ENCODE data around the gene MADCAM1. TPM values are rescaled to one million over a fixed set of nuclear protein-coding genes. Genes with fewer than 3 reads are reported as not detected.

Gene MADCAM1
- total RNA-seq, 2 donors from 2014 or later, result 4.5 to 7.3 TPM

- intact Hi-C loops (cut with DNase I), result no loop called here
- Histone ChIP-seq H3K9ac (ENCODE audit: low read depth in 2 of 2, low read length in 2 of 2) (no peak overlapping the region), H3K27ac (no peak overlapping the region), H3K4me1 (no peaks in the 10 kb centered on the region), H3K9me3 (no peaks in the 10 kb centered on the region), H3K27me3 (peaks cover 4% of the 10 kb centered on the region), H3K36me3 (no peaks in the 10 kb centered on the region), H3K4me3 (no peak overlapping the region)
- no peak for TF ChIP-seq CTCF (IDR thresholded peaks at IDR 0.05)
- DNase-seq, result no peak
Observed at GRCh38 chr19:483332-484072, 12.8 kb upstream of the MADCAM1 start.

GRCh38 chr19:484494-484893, 11.8 kb upstream of the MADCAM1 start:
- no peak for TF ChIP-seq CTCF (IDR thresholded peaks at IDR 0.05)
- no peak for DNase-seq
- intact Hi-C loops (cut with DNase I), result no loop called here

GRCh38 chr19:485077-485476, 11.2 kb upstream of the MADCAM1 start:
- Histone ChIP-seq H3K9ac (ENCODE audit: low read depth in 2 of 2, low read length in 2 of 2) (no peak overlapping the region), H3K4me3 (no peak overlapping the region), H3K36me3 (no peaks in the 10 kb centered on the region), H3K4me1 (peaks cover 5% of the 10 kb centered on the region), H3K27ac (no peak overlapping the region), H3K27me3 (peaks cover 4% of the 10 kb centered on the region), H3K9me3 (no peaks in the 10 kb centered on the region)
- intact Hi-C loops (cut with DNase I), result no loop called here
- TF ChIP-seq CTCF (IDR thresholded peaks at IDR 0.05), result no peak
- no peak for DNase-seq

More at GRCh38 chr19:484494-484893, 11.8 kb upstream of the MADCAM1 start:
- Histone ChIP-seq H3K27ac (no peak overlapping the region), H3K4me3 (no peak overlapping the region), H3K36me3 (no peaks in the 10 kb centered on the region), H3K9ac (ENCODE audit: low read depth in 2 of 2, low read length in 2 of 2) (no peak overlapping the region), H3K27me3 (peaks cover 4% of the 10 kb centered on the region), H3K9me3 (no peaks in the 10 kb centered on the region), H3K4me1 (no peaks in the 10 kb centered on the region)

- H3K27me3 ChIP-seq, result peaks cover 4% of the 10 kb centered on the region
- H3K9ac ChIP-seq (ENCODE audit: low read depth in 2 of 2, low read length in 2 of 2), result no peak overlapping the region
- TF ChIP-seq CTCF (IDR thresholded peaks at IDR 0.05), result no peak
- intact Hi-C loops (cut with DNase I), result no loop called here
- no peaks in the 10 kb centered on the region for H3K36me3 ChIP-seq
- no peak for DNase-seq
- H3K9me3 ChIP-seq, result no peaks in the 10 kb centered on the region
- no peak overlapping the region for H3K4me3 ChIP-seq
- H3K4me1 ChIP-seq, result peaks cover 7% of the 10 kb centered on the region
- no peak overlapping the region for H3K27ac ChIP-seq
Observed at GRCh38 chr19:485583-486236, 10.6 kb upstream of the MADCAM1 start.

- Histone ChIP-seq H3K9ac (ENCODE audit: low read depth in 2 of 2, low read length in 2 of 2) (peak overlapping the region; percentile 78 to 98), H3K4me1 (peaks cover 7% of the 10 kb centered on the region), H3K27ac (peak overlapping the region; percentile 98), H3K36me3 (no peaks in the 10 kb centered on the region), H3K4me3 (peak overlapping the region; percentile 99), H3K27me3 (peaks cover 4% of the 10 kb centered on the region), H3K9me3 (no peaks in the 10 kb centered on the region)
- TF ChIP-seq CTCF (IDR thresholded peaks at IDR 0.05), result no peak
- intact Hi-C loops (cut with DNase I), result no loop called here
- peak; percentile 94 for DNase-seq
Observed at GRCh38 chr19:488505-489417, 7.5 kb upstream of the MADCAM1 start.

Measured in colonic mucosa (tissue), 4 donors.